K562 (cell line): Measurements from ENCODE around the gene PRRX1. TPM values are rescaled to one million over a fixed set of nuclear protein-coding genes. Genes with fewer than 3 reads are reported as not detected.

Source experiments
- ATAC-seq: fragments of 200-7000 bp; cut with Tn5 transposase; 3 replicates; pipeline ENCODE4 v1.9.1; 2020; ENCODE audit warnings: moderate library complexity
- BruUV-seq: library from RNA; stranded (reverse); fragments of 400-500 nt; replicated peaks from 2 replicates; lab custom pipeline; 2021; lab: Mats Ljungman, UMichigan
- CTCF ChIA-PET: fragments of 300-600 bp; formaldehyde crosslinking; extraction: SDS; loops from one replicate; lab custom pipeline; 2021; ENCODE audit warnings: low intra/inter-chr PET ratio; lab: Yijun Ruan, JAX
- POLR2A ChIA-PET: fragments of 300-600, 350-650 bp; sonication (Branson Sonifier 250); formaldehyde crosslinking; extraction: SDS; loops from one replicate; lab custom pipeline; 2021; ENCODE audit warnings: antibody characterized with exemption, inconsistent platforms; lab: Yijun Ruan, JAX
- DNase-seq, 4 experiments: peaks; one replicate each; pipeline versions ENCODE4 v3.0.0 to v3.0.0-alpha.2; 2011 to 2018; ENCODE audit warnings: low spot score in 3 of 4, mixed read lengths in 3 of 4; ENCODE audit errors: extremely low read depth in 1 of 4
- FAIRE-seq: peaks from 2 replicates; lab custom pipeline; 2011; peaks lifted over from hg19 to GRCh38; lab: Jason Lieb, UNC
- H2AFZ ChIP-seq: 2 replicates; pipeline ENCODE4 v1.6.0; 2011; ENCODE audit warnings: low read depth, low read length, control low read depth, inconsistent platforms
- H3K27ac ChIP-seq: fragments of 200-600 bp; 3 replicates; pipeline ENCODE4 v1.8.0; 2011; ENCODE audit warnings: low read depth, mild to moderate bottlenecking, control low read depth, inconsistent platforms, low read length, moderate library complexity, mixed read lengths; ENCODE audit errors: extremely low read depth
- H3K27me3 ChIP-seq, 2 experiments: fragments of 300-600 bp in 1 of 2; 2 replicates in 1 of 2; 3 replicates in 1 of 2; pipeline versions ENCODE4 v1.6.0 to v1.8.0; 2011; ENCODE audit warnings: inconsistent platforms in 2 of 2, low read length in 2 of 2, mild to moderate bottlenecking in 1 of 2, mixed read lengths in 1 of 2, moderate library complexity in 1 of 2; ENCODE audit not compliant: control insufficient read depth in 2 of 2, insufficient read depth in 2 of 2
- H3K36me3 ChIP-seq: fragments of 300-600 bp; 3 replicates; pipeline ENCODE4 v1.8.0; 2011; ENCODE audit warnings: mild to moderate bottlenecking, low read length, inconsistent platforms; ENCODE audit not compliant: control insufficient read depth, insufficient read depth
- H3K4me1 ChIP-seq, 2 experiments: fragments of 200-600 bp in 1 of 2; replicated peaks in 1 of 2; 2 replicates in 1 of 2; 3 replicates in 1 of 2; pipeline versions ENCODE4 v1.5.1 to v1.8.0; 2011; ENCODE audit warnings: inconsistent platforms in 2 of 2, low read length in 2 of 2, mild to moderate bottlenecking in 1 of 2, mixed read lengths in 1 of 2, moderate library complexity in 1 of 2; ENCODE audit not compliant: control insufficient read depth in 2 of 2, insufficient read depth in 2 of 2
- H3K4me2 ChIP-seq: 2 replicates; pipeline ENCODE4 v1.6.1; 2011; ENCODE audit warnings: low read length, control low read depth, inconsistent platforms, mixed read lengths; ENCODE audit not compliant: insufficient read depth
- H3K4me3 ChIP-seq: fragments of 200-600 bp; sonication (generic), shearing (Covaris generic); 2 replicates; pipeline ENCODE4 v1.5.1; 2016; ENCODE audit warnings: control low read depth, inconsistent platforms
- H3K79me2 ChIP-seq: fragments of 200-600 bp; 3 replicates; pipeline ENCODE4 v1.8.0; 2011; ENCODE audit warnings: low read length, inconsistent platforms; ENCODE audit not compliant: control insufficient read depth, insufficient read depth
- H3K9ac ChIP-seq, 2 experiments: 2 replicates each; pipeline versions ENCODE4 v1.6.0 to v1.6.1; 2011; ENCODE audit warnings: low read depth in 2 of 2, low read length in 2 of 2, control low read depth in 1 of 2, inconsistent platforms in 1 of 2, mild to moderate bottlenecking in 1 of 2, mixed read lengths in 1 of 2; ENCODE audit not compliant: insufficient read depth in 1 of 2
- H3K9me1 ChIP-seq: one replicate; pipeline ENCODE4 v1.6.0; 2011; ENCODE audit warnings: inconsistent platforms, mild to moderate bottlenecking, low read length, moderate library complexity; ENCODE audit not compliant: control insufficient read depth, insufficient read depth
- H3K9me3 ChIP-seq: replicated peaks from 2 replicates; pipeline ENCODE4 v1.5.1; 2011; ENCODE audit warnings: low read depth, low read length, inconsistent platforms; ENCODE audit not compliant: control insufficient read depth, insufficient read depth
- H4K20me1 ChIP-seq: replicated peaks from 2 replicates; pipeline ENCODE4 v1.6.1; 2011; ENCODE audit warnings: low read length, inconsistent platforms, mixed read lengths; ENCODE audit not compliant: control insufficient read depth, insufficient read depth
- CAMTA2 ChIP-seq: fragments of 250-450 bp; sonication (Bioruptor Pico); conservative IDR thresholded peaks from 2 replicates; pipeline ENCODE4 v1.5.1; 2022
- CTBP1 ChIP-seq: fragments of 450-650 bp; IDR thresholded peaks from 2 replicates; pipeline ENCODE4 v1.6.1; 2016; ENCODE audit warnings: borderline replicate concordance
- DPF2 ChIP-seq: fragments of 450-650 bp; IDR thresholded peaks from 2 replicates; pipeline ENCODE4 v1.6.1; 2016
- FOXM1 ChIP-seq, 2 experiments: fragments of 450-650 bp in 1 of 2; sonication (generic) in 1 of 2; formaldehyde crosslinking in 1 of 2; IDR thresholded peaks; 2 replicates each; pipeline versions ENCODE4 v1.6.1 to v1.9.0; 2017 to 2022; ENCODE audit warnings: low read depth in 2 of 2, mild to moderate bottlenecking in 2 of 2, missing genetic modification reagents in 1 of 2, moderate library complexity in 1 of 2
- GABPB2 ChIP-seq: fragments of 250-450 bp; sonication (Bioruptor Pico); conservative IDR thresholded peaks from 2 replicates; pipeline ENCODE4 v1.5.1; 2021; ENCODE audit warnings: mild to moderate bottlenecking
- ILF3 ChIP-seq: fragments of 450-650 bp; IDR thresholded peaks from 2 replicates; pipeline ENCODE4 v1.6.1; 2018; ENCODE audit warnings: antibody characterized with exemption, mild to moderate bottlenecking, moderate library complexity, borderline replicate concordance
- JUND ChIP-seq, 2 experiments: IDR thresholded peaks; 2 replicates in 1 of 2; 3 replicates in 1 of 2; pipeline ENCODE4 v1.6.1; 2011; ENCODE audit warnings: borderline replicate concordance in 2 of 2, low read depth in 2 of 2, low read length in 2 of 2, improper control_type of control experiment in 1 of 2, missing biosample characterization in 1 of 2, missing genetic modification characterization in 1 of 2, missing genetic modification reagents in 1 of 2
- NCOA1 ChIP-seq: fragments of 450-650 bp; IDR thresholded peaks from 2 replicates; pipeline ENCODE4 v1.6.1; 2016; ENCODE audit warnings: low read depth
- NFE2L1 ChIP-seq: fragments of 450-650 bp; IDR thresholded peaks from 2 replicates; pipeline ENCODE4 v1.6.1; 2016; ENCODE audit warnings: missing genetic modification characterization, low read depth, mild to moderate bottlenecking, missing compliant biosample characterization, moderate library complexity, borderline replicate concordance
- SMC3 ChIP-seq: conservative IDR thresholded peaks from 2 replicates; pipeline ENCODE4 v1.6.1; 2011; ENCODE audit warnings: low read depth, low read length, improper control_type of control experiment; ENCODE audit not compliant: insufficient read depth
- SNAPC5 ChIP-seq: fragments of 250-450 bp; sonication (Bioruptor Pico); IDR thresholded peaks from 2 replicates; pipeline ENCODE4 v1.8.0; 2021; ENCODE audit warnings: moderate library complexity, mild to moderate bottlenecking, inconsistent platforms
- XRCC4 ChIP-seq: IDR thresholded peaks from one replicate; pipeline ENCODE4 v1.6.1; 2011; ENCODE audit not compliant: insufficient read depth, insufficient read length; ENCODE audit errors: extremely low read depth
- ZBTB33 ChIP-seq: sonication (generic); formaldehyde crosslinking; IDR thresholded peaks from 2 replicates; pipeline ENCODE4 v1.8.1; 2023; ENCODE audit warnings: mild to moderate bottlenecking, missing genetic modification reagents
- ZNF282 ChIP-seq: sonication (generic); formaldehyde crosslinking; IDR thresholded peaks from 2 replicates; pipeline ENCODE4 v1.8.1; 2023; ENCODE audit warnings: missing genetic modification reagents
- WGBS: fragments of 100-300 bp; shearing (Covaris generic); methylation state at CpG from one replicate; pipeline ENCODE4 v1.1.6; 2016; ENCODE audit warnings: low coverage, mixed read lengths; ENCODE audit not compliant: insufficient coverage; ENCODE audit errors: missing lambda C conversion rate; 5-methylcytosine and 5-hydroxymethylcytosine counted together
- in situ Hi-C: fragments of 300-500 bp; cut with MboI; formaldehyde crosslinking; loops from 4 replicates; pipeline ENCODE4 v1.15.0; 2018; ENCODE audit warnings: inconsistent platforms, mixed read lengths
- intact Hi-C: fragments of 100-400 bp; cut with micrococcal nuclease; formaldehyde crosslinking; loops from 2 replicates; pipeline ENCODE4 v1.14.2; 2022
- polyA plus RNA-seq, 8 experiments: library from polyadenylated mRNA; depleted of rRNA in 4 of 8; stranded (reverse) in 5 of 8; unstranded in 3 of 8; fragments of >200 nt; fragmentation: Nextera tagmentation in 2 of 8; fragmentation: Illumina TruSeq in 1 of 8; extraction: Ambion mirVana in 2 of 8; extraction: Trizol in 1 of 8; gene quantifications; 2 replicates each; pipeline versions ENCODE4 v1.2.1 to v1.2.3, GENCODE V29; 2011 to 2014; ENCODE audit warnings: inconsistent platforms in 1 of 8, missing spikeins in 1 of 8
- total RNA-seq, 7 experiments: library from RNA; depleted of rRNA in 6 of 7; stranded (reverse); fragments of >200 nt in 6 of 7; fragmentation: Illumina TruSeq in 2 of 7; extraction: Trizol in 2 of 7; gene quantifications; 2 replicates each; pipeline versions ENCODE4 v1.2.1 to v1.2.3, GENCODE V29; 2011 to 2021; ENCODE audit warnings: low replicate concordance in 1 of 7

PRRX1 gene
- total and polyA plus RNA-seq, 9 of the 15 experiments (the other 6 are each of a cell fraction or from before 2014, with no cell fraction given), result not detected

- FAIRE-seq, result no peak
- no peaks in the 10 kb centered on the region for H3K79me2 ChIP-seq
These were observed 18.2 kb downstream of the PRRX1 start for GRCh38 chr1:170682169-170682568.

GRCh38 chr1:170682809-170683208, 18.9 kb downstream of the PRRX1 start:
- POLR2A ChIA-PET, result no interaction called here
- no peaks in the 10 kb centered on the region for H4K20me1 ChIP-seq

More at GRCh38 chr1:170682169-170682568, 18.2 kb downstream of the PRRX1 start:
- intact Hi-C loops, result no loop called here
- DNase-seq, result no peak
- ChIA-PET POLR2A (no interaction called here), CTCF (no interaction called here)
- no peaks in the 10 kb centered on the region for H3K9me3 ChIP-seq
- H3K27ac ChIP-seq, result no peak overlapping the region
- H3K4me1 ChIP-seq, result no peaks in the 10 kb centered on the region
- ATAC-seq, result no peak
- H2AFZ ChIP-seq, result no peak overlapping the region
- WGBS, result 0% methylated on average over 1 of the region's 1 CpG
- H3K36me3 ChIP-seq, result no peaks in the 10 kb centered on the region
- no peaks in the 10 kb centered on the region for H3K27me3 ChIP-seq
- no peak overlapping the region for H3K4me2 ChIP-seq
- H3K9ac ChIP-seq, result no peak overlapping the region
- in situ Hi-C loops, result no loop called here
- no peaks in the 10 kb centered on the region for H3K9me1 ChIP-seq
- no peaks in the 10 kb centered on the region for H4K20me1 ChIP-seq
- BruUV-seq, result no TSS peak
- no peak overlapping the region for H3K4me3 ChIP-seq
- TF ChIP-seq FOXM1 (IDR thresholded peaks at IDR 0.05; ENCODE audit: low read depth) (no peak), FOXM1 (CRISPR knock-in tag; IDR thresholded peaks at IDR 0.05; ENCODE audit: low read depth) (no peak), SMC3 (no peak), CTBP1 (no peak)

More at GRCh38 chr1:170682809-170683208, 18.9 kb downstream of the PRRX1 start:
- Histone ChIP-seq H3K79me2 (no peaks in the 10 kb centered on the region), H3K4me3 (no peak overlapping the region), H3K4me1 (no peaks in the 10 kb centered on the region), H2AFZ (no peak overlapping the region), H3K27me3 (no peaks in the 10 kb centered on the region), H3K4me2 (no peak overlapping the region), H3K27ac (no peak overlapping the region), H3K9me3 (no peaks in the 10 kb centered on the region), H3K9ac (no peak overlapping the region), H3K9me1 (no peaks in the 10 kb centered on the region), H3K36me3 (no peaks in the 10 kb centered on the region)
- no TSS peak for BruUV-seq
- CTCF ChIA-PET, result no interaction called here
- no peak for DNase-seq
- intact Hi-C loops (no loop called here), in situ Hi-C loops (no loop called here)
- WGBS, result 0% methylated on average over 1 of the region's 1 CpG
- no peak for ATAC-seq
- no peak for FAIRE-seq
- TF ChIP-seq ILF3, result no peak
- TF ChIP-seq XRCC4, result no peak
- no peak for TF ChIP-seq DPF2
- no peak for TF ChIP-seq CAMTA2
- no peak for TF ChIP-seq NCOA1
- no peak for TF ChIP-seq SNAPC5 (CRISPR knock-in tag)
- no peak for TF ChIP-seq GABPB2 (CRISPR knock-in tag)
- TF ChIP-seq ZBTB33, result no peak
- TF ChIP-seq NFE2L1 (tag), result no peak
- no peak for TF ChIP-seq ZNF282
- TF ChIP-seq JUND (IDR thresholded peaks at IDR 0.05; ENCODE audit: borderline replicate concordance, low read depth, low read length), result no peak
- TF ChIP-seq JUND (tag; IDR thresholded peaks at IDR 0.05; ENCODE audit: borderline replicate concordance, low read depth, low read length), result no peak
